Measurements from ENCODE around the gene HSFX3. TPM values are rescaled to one million over a fixed set of nuclear protein-coding genes. Genes with fewer than 3 reads are reported as not detected.
"Not testable (repeated sequence)": the region's sequence is repeated elsewhere in the genome, so short reads cannot be mapped to it uniquely, and the experiment has no call there.

The HSFX3 gene
- total RNA-seq, 6 donors from 2014 or later: not detected

DNA sequence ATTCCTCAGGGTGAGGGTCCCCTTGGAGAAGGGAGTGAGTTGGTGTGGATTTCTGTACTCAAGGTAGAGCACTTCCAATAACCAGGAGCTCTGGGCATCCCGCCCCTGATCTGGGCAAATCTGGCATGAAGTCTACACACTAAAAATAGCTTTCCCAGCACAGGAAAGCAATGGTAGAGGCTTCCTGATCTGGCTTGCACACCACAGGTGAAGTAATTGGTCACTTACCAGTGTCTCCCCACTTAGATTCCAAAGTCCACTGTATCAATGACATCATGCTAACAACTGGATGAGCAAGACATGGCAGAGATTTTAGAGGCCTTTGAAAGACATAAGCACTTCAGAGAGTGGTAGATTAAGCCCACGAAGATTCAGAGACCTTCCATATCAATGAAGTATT lies 26.8 kb downstream of the HSFX3 start:
- H3K27me3 ChIP-seq: no peaks in the 10 kb centered on the region
- H3K4me3 ChIP-seq: no peak overlapping the region
- no peaks in the 10 kb centered on the region for H3K9me3 ChIP-seq
- ATAC-seq (ENCODE audit: low FRiP score in 2 of 2): no peak
- TF ChIP-seq EP300 (IDR thresholded peaks at IDR 0.05) (no peak), POLR2A (IDR thresholded peaks at IDR 0.05) (no peak), POLR2AphosphoS5 (IDR thresholded peaks at IDR 0.05) (no peak)
- TF ChIP-seq, protein P1, sequence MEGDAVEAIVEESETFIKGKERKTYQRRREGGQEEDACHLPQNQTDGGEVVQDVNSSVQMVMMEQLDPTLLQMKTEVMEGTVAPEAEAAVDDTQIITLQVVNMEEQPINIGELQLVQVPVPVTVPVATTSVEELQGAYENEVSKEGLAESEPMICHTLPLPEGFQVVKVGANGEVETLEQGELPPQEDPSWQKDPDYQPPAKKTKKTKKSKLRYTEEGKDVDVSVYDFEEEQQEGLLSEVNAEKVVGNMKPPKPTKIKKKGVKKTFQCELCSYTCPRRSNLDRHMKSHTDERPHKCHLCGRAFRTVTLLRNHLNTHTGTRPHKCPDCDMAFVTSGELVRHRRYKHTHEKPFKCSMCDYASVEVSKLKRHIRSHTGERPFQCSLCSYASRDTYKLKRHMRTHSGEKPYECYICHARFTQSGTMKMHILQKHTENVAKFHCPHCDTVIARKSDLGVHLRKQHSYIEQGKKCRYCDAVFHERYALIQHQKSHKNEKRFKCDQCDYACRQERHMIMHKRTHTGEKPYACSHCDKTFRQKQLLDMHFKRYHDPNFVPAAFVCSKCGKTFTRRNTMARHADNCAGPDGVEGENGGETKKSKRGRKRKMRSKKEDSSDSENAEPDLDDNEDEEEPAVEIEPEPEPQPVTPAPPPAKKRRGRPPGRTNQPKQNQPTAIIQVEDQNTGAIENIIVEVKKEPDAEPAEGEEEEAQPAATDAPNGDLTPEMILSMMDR (IDR thresholded peaks at IDR 0.05): no peak
- DNase-seq: no peak
- H3K4me1 ChIP-seq: no peaks in the 10 kb centered on the region
- whole genome bisulfite sequencing, 2 donors: 61 to 83% methylated on average over 2 of the region's 2 CpGs
- H3K36me3 ChIP-seq: no peaks in the 10 kb centered on the region
- no peak overlapping the region for H3K27ac ChIP-seq

DNA sequence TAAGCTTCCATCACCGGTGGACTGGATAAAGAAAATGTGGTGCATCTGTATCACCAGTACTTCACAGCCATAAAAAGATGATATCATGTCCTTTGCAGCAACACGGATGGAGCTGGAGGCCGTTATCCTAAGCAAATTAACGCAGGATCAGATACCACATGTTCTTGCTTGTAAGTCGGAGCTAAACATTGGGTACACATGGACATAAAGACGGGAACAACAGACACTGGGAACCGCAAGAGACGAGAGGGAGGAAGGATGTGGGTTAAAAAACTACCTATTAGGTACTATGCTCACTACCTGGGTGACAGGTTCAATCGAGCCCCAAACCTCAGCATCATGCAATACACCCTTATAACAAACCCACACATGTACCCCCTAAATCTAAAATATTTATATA lies 28.3 kb downstream of the HSFX3 start:
- no peaks in the 10 kb centered on the region for H3K36me3 ChIP-seq
- H3K9me3 ChIP-seq: no peaks in the 10 kb centered on the region
- no peak for DNase-seq
- WGBS, 2 donors: 55 to 68% methylated on average over 9 of the region's 9 CpGs
- H3K27ac ChIP-seq: no peak overlapping the region
- no peaks in the 10 kb centered on the region for H3K27me3 ChIP-seq
- TF ChIP-seq EP300 (IDR thresholded peaks at IDR 0.05) (no peak), POLR2AphosphoS5 (IDR thresholded peaks at IDR 0.05) (no peak), POLR2A (IDR thresholded peaks at IDR 0.05) (no peak)
- TF ChIP-seq, protein P1 (IDR thresholded peaks at IDR 0.05): no peak
- no peak overlapping the region for H3K4me3 ChIP-seq
- no peak for ATAC-seq (ENCODE audit: low FRiP score in 2 of 2)
- H3K4me1 ChIP-seq: no peaks in the 10 kb centered on the region

DNA sequence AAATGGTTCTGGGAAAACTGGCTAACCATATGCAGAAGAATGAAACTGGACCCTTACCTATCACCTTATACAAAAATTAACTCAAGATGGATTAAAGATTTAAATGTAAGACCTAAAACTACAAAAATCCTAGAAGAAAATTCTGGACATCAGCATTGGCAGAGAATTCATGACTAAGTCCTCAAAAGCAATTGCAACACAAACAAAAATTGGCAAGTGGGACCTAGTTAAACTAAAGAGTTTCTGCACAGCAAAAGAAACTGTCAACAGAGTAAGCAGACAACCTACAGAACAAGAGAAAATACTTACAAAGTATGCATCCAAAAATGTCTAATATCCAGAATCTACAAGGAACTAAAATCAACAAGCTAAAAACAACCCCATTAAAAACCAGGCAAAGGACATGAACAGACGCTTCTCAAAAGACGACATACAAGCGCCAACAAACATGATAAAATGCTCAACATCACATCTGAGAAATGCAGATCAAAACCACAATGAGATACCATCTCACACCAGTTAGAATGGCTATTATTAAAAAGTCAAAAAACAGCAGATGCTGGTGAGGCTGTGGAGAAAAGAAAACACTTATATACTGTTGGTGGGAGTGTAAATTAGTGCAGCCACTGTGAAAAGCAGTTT lies 29.0 kb downstream of the HSFX3 start:
- H3K4me3 ChIP-seq; H3K4me1 ChIP-seq; H3K9me3 ChIP-seq; H3K36me3 ChIP-seq; ATAC-seq (ENCODE audit: low FRiP score in 2 of 2); H3K27me3 ChIP-seq; DNase-seq; H3K27ac ChIP-seq: not testable (repeated sequence)
- WGBS, 2 donors: 39 to 56% methylated on average over 3 of the region's 3 CpGs

DNA sequence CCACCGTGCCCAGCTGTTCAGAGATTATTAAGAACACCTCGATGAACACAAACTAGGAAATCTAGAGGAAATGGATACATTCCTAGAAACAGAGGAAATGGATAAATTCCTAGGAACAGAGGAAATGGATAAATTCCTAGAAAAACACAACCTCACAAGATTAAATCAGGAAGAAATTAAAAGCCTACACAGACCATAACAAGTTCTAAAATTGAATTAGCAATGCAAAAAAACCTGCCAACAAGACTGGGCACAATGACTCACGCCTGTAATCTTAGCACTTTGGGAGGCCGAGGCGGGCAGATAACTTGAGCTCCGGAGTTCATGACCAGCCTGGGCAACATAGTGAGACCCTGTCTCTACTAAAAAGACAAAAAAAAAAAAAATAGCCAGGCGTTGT lies 31.5 kb downstream of the HSFX3 start:
- no peaks in the 10 kb centered on the region for H3K9me3 ChIP-seq
- H3K4me1 ChIP-seq: no peaks in the 10 kb centered on the region
- DNase-seq: no peak
- TF ChIP-seq EP300 (IDR thresholded peaks at IDR 0.05): no peak
- TF ChIP-seq POLR2AphosphoS5 (IDR thresholded peaks at IDR 0.05): no peak
- no peak for TF ChIP-seq POLR2A (IDR thresholded peaks at IDR 0.05)
- H3K27ac ChIP-seq: no peak overlapping the region
- H3K4me3 ChIP-seq: no peak overlapping the region
- no peaks in the 10 kb centered on the region for H3K27me3 ChIP-seq
- WGBS, 2 donors: 70 to 78% methylated on average over 7 of the region's 7 CpGs
- H3K36me3 ChIP-seq: no peaks in the 10 kb centered on the region
- no peak for ATAC-seq (ENCODE audit: low FRiP score in 2 of 2)

DNA sequence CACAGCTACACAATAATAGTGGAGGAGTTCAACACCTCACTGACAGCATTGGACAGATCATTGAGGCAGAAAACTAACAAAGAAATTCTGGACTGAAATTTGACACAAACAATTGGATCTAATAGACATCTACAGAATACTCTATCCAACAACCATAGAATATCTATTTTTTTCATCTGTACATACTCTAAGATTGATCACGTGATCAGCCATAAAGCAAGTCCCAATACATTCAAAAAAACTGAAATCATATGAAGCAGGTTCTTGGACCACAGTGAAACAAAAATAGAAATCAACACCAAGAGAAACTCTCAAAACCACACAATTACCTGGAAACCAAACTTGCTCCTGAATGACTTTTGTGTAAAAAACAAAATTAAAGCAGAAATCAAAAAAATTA lies 32.4 kb downstream of the HSFX3 start:
- no peak for TF ChIP-seq EP300 (IDR thresholded peaks at IDR 0.05)
- TF ChIP-seq POLR2A (IDR thresholded peaks at IDR 0.05): no peak
- Histone ChIP-seq H3K4me3 (no peak overlapping the region), H3K4me1 (no peaks in the 10 kb centered on the region), H3K27me3 (no peaks in the 10 kb centered on the region), H3K36me3 (no peaks in the 10 kb centered on the region), H3K27ac (no peak overlapping the region), H3K9me3 (no peaks in the 10 kb centered on the region)
- DNase-seq: no peak
- no peak for ATAC-seq (ENCODE audit: low FRiP score in 2 of 2)
- 74 to 100% methylated on average over 1 of the region's 1 CpG for WGBS, 2 donors

DNA sequence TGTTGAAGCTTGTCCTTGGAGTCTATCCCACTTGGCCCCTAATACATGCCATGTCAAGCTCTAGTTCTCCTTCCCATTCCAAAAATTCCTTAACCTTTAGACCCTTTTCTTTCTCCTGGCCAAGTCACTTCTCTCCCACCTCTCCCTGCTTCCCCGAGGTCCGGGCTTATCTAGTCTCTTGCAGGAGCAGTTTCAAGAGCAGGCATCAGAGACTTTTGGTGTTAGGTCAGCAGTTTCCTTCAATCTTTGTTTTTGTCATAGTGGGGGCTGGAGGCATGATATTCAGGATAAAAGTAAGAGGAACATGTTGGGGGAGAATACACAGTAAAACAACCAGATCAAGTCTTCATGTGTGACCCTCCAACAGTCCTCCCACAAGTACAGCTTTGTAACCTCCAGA lies 33.1 kb downstream of the HSFX3 start:
- 73 to 100% methylated on average over 2 of the region's 2 CpGs for WGBS, 2 donors
- TF ChIP-seq POLR2AphosphoS5 (IDR thresholded peaks at IDR 0.05): no peak
- TF ChIP-seq EP300 (IDR thresholded peaks at IDR 0.05): no peak
- TF ChIP-seq POLR2A (IDR thresholded peaks at IDR 0.05): no peak
- TF ChIP-seq, protein P1 (IDR thresholded peaks at IDR 0.05): no peak
- no peaks in the 10 kb centered on the region for H3K36me3 ChIP-seq
- no peak overlapping the region for H3K27ac ChIP-seq
- H3K4me3 ChIP-seq: no peak overlapping the region
- no peaks in the 10 kb centered on the region for H3K9me3 ChIP-seq
- DNase-seq (no peak), ATAC-seq (ENCODE audit: low FRiP score in 2 of 2) (no peak)
- H3K27me3 ChIP-seq: no peaks in the 10 kb centered on the region
- H3K4me1 ChIP-seq: no peaks in the 10 kb centered on the region

Measured in upper lobe of left lung (tissue), 6 donors.